ENCODE data around the gene CES2. TPM values are rescaled to one million over a fixed set of nuclear protein-coding genes. Genes with fewer than 3 reads are reported as not detected.

CES2 gene
- total and polyA plus RNA-seq, 2 of the 8 experiments (the other 6 are each of a cell fraction or from before 2014, with no cell fraction given) = 8.6 to 14.7 TPM

GRCh38 chr16:66910175-66910940 is 25.0 kb upstream of the CES2 start (continued):
- TF ChIP-seq CHD7 (IDR thresholded peaks at IDR 0.05; ENCODE audit: insufficient replicate concordance, low read length) (no peak), JUND (IDR thresholded peaks at IDR 0.05; ENCODE audit: low read length) (no peak), EGR1 (IDR thresholded peaks at IDR 0.05; ENCODE audit: borderline replicate concordance, low read depth, low read length) (no peak)

Measured in H1 (cell line).